Measurements from ENCODE around the gene SIX2. TPM values are rescaled to one million over a fixed set of nuclear protein-coding genes. Genes with fewer than 3 reads are reported as not detected.

SIX2 gene
- total and polyA plus RNA-seq, 2 of the 13 experiments (the other 11 are each of a cell fraction or from before 2014, with no cell fraction given) = not detected

DNA sequence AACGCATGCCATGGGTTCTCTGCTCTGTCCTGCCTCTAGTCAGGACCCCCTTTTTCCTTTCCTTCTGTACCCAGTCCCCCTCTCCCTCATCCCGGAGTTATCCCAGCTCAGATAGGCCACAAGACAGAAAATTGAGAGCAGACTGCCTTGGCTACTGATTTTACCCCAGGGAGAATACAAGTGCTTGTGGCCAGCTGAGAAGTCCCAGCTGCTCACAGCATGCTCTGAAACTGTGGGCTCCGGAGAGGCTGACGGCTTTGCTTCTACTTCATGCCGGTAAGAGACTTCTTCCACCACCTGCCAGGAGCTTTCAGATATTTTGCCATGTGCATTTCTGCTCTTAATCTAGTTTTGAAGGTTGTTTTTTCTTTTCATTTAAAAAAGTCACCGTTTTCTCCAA is 20.0 kb upstream of the SIX2 start (continued):
- no peak for TF ChIP-seq HES4 (CRISPR knock-in tag; IDR thresholded peaks at IDR 0.05; ENCODE audit: borderline replicate concordance)

DNA sequence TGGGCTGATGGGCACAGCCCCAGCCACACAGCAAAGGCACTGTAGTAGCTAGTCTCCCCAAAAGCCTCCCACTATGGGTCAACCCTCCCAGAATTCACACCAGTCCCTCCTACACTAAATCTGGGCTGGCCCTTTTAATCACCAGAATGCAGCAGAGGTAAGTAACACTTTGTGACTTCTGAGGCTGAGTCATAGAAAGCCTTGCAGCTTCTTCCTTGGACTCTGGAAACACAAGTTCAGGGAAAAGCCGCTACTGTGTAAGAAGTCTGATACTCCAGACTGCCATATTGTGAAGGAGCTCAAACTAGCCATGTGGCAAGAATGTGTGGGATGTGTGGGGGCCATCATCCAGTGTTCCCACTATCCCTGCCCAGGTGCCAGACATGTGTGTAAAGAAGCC is 19.0 kb upstream of the SIX2 start:
- ATAC-seq (no peak), FAIRE-seq (no peak), DNase-seq (ENCODE audit: low spot score) (no peak)
- H3K4me3 ChIP-seq (replicated peaks in 1 of 3; ENCODE audit: insufficient read depth in 1 of 3, low read depth in 2 of 3, low read length in 3 of 3) = no peak overlapping the region
- WGBS (ENCODE audit: low lambda C conversion rate) = 64% methylated on average over 1 of the region's 1 CpG
- no peaks in the 10 kb centered on the region for H3K36me3 ChIP-seq (replicated peaks in 1 of 2; ENCODE audit: control insufficient read depth in 1 of 2, insufficient read depth in 2 of 2, low read length in 2 of 2)
- in situ Hi-C loops (cut with HindIII; ENCODE audit: extremely low pct_ligation_motif_present, low pct_unique_long_range_greater_than_20kb) (no loop called here), intact Hi-C loops (cut with micrococcal nuclease; ENCODE audit: unreplicated experiment) (no loop called here)
- no peak for TF ChIP-seq STAG1 (CRISPR knock-in tag; IDR thresholded peaks at IDR 0.05)
- TF ChIP-seq, protein P1, sequence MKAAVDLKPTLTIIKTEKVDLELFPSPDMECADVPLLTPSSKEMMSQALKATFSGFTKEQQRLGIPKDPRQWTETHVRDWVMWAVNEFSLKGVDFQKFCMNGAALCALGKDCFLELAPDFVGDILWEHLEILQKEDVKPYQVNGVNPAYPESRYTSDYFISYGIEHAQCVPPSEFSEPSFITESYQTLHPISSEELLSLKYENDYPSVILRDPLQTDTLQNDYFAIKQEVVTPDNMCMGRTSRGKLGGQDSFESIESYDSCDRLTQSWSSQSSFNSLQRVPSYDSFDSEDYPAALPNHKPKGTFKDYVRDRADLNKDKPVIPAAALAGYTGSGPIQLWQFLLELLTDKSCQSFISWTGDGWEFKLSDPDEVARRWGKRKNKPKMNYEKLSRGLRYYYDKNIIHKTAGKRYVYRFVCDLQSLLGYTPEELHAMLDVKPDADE (CRISPR knock-in tag; IDR thresholded peaks at IDR 0.05) = no peak
- TF ChIP-seq ZNF160 (CRISPR knock-in tag; IDR thresholded peaks at IDR 0.05) = no peak
- no peak for TF ChIP-seq DNMT1 (CRISPR knock-in tag; IDR thresholded peaks at IDR 0.05)
- TF ChIP-seq NFYC (CRISPR knock-in tag; IDR thresholded peaks at IDR 0.05) = no peak
- no peak for TF ChIP-seq ZNF577 (CRISPR knock-in tag; IDR thresholded peaks at IDR 0.05; ENCODE audit: borderline replicate concordance, low read depth)
- TF ChIP-seq GABPA (IDR thresholded peaks at IDR 0.05; ENCODE audit: low read depth, low read length) = no peak
- no peak for TF ChIP-seq GABPA (CRISPR knock-in tag; IDR thresholded peaks at IDR 0.05; ENCODE audit: low read depth)
- TF ChIP-seq RCOR2 (CRISPR knock-in tag; IDR thresholded peaks at IDR 0.05) = no peak
- TF ChIP-seq TCF12 (IDR thresholded peaks at IDR 0.05) = no peak
- no peak for TF ChIP-seq TCF12 (CRISPR knock-in tag; IDR thresholded peaks at IDR 0.05)
- TF ChIP-seq ZNF354B (CRISPR knock-in tag; IDR thresholded peaks at IDR 0.05) = no peak
- TF ChIP-seq, protein P2, sequence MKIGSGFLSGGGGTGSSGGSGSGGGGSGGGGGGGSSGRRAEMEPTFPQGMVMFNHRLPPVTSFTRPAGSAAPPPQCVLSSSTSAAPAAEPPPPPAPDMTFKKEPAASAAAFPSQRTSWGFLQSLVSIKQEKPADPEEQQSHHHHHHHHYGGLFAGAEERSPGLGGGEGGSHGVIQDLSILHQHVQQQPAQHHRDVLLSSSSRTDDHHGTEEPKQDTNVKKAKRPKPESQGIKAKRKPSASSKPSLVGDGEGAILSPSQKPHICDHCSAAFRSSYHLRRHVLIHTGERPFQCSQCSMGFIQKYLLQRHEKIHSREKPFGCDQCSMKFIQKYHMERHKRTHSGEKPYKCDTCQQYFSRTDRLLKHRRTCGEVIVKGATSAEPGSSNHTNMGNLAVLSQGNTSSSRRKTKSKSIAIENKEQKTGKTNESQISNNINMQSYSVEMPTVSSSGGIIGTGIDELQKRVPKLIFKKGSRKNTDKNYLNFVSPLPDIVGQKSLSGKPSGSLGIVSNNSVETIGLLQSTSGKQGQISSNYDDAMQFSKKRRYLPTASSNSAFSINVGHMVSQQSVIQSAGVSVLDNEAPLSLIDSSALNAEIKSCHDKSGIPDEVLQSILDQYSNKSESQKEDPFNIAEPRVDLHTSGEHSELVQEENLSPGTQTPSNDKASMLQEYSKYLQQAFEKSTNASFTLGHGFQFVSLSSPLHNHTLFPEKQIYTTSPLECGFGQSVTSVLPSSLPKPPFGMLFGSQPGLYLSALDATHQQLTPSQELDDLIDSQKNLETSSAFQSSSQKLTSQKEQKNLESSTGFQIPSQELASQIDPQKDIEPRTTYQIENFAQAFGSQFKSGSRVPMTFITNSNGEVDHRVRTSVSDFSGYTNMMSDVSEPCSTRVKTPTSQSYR (CRISPR knock-in tag; IDR thresholded peaks at IDR 0.05; ENCODE audit: borderline replicate concordance) = no peak
- TF ChIP-seq, protein P3, sequence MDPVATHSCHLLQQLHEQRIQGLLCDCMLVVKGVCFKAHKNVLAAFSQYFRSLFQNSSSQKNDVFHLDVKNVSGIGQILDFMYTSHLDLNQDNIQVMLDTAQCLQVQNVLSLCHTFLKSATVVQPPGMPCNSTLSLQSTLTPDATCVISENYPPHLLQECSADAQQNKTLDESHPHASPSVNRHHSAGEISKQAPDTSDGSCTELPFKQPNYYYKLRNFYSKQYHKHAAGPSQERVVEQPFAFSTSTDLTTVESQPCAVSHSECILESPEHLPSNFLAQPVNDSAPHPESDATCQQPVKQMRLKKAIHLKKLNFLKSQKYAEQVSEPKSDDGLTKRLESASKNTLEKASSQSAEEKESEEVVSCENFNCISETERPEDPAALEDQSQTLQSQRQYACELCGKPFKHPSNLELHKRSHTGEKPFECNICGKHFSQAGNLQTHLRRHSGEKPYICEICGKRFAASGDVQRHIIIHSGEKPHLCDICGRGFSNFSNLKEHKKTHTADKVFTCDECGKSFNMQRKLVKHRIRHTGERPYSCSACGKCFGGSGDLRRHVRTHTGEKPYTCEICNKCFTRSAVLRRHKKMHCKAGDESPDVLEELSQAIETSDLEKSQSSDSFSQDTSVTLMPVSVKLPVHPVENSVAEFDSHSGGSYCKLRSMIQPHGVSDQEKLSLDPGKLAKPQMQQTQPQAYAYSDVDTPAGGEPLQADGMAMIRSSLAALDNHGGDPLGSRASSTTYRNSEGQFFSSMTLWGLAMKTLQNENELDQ (CRISPR knock-in tag; IDR thresholded peaks at IDR 0.05; ENCODE audit: borderline replicate concordance) = no peak
- no peak for TF ChIP-seq SAFB2 (CRISPR knock-in tag; IDR thresholded peaks at IDR 0.05; ENCODE audit: borderline replicate concordance, low read depth)
- no TSS peak for BruUV-seq (replicated peaks)
- no peaks in the 10 kb centered on the region for H3K79me2 ChIP-seq (ENCODE audit: insufficient read depth, low read length)
- H4K20me1 ChIP-seq (ENCODE audit: insufficient read depth, low read length) = no peaks in the 10 kb centered on the region
- H3K4me2 ChIP-seq (ENCODE audit: low read depth, low read length) = no peak overlapping the region
- no peaks in the 10 kb centered on the region for H3K4me1 ChIP-seq (ENCODE audit: insufficient read depth, low read length)
- no peak overlapping the region for H3K9ac ChIP-seq (ENCODE audit: insufficient read depth, low read depth, low read length)
- CTCF ChIA-PET (ENCODE audit: low intra/inter-chr PET ratio, low total read pairs) = no interaction called here
- POLR2A ChIA-PET = no interaction called here
- no peak overlapping the region for H3K27ac ChIP-seq (ENCODE audit: extremely low read length, insufficient read depth, low read length)
- H3K9me3 ChIP-seq (ENCODE audit: low read length) = no peaks in the 10 kb centered on the region
- H2AFZ ChIP-seq (ENCODE audit: low read length) = no peak overlapping the region
- H3K27me3 ChIP-seq (ENCODE audit: control insufficient read depth in 1 of 2, insufficient read depth in 2 of 2, low read length in 2 of 2) = peaks cover 0 to 11% of the 10 kb centered on the region in 2 experiments; a peak in 2 of 5 replicates

Measured in HepG2 (cell line).